Smooth muscle cell (in vitro differentiated cells): ENCODE measurements around the gene NCOR2. TPM values are rescaled to one million over a fixed set of nuclear protein-coding genes. Genes with fewer than 3 reads are reported as not detected.

Experiments used
- DNase-seq: peaks from one replicate; lab custom pipeline; 2025; ENCODE audit not compliant: unreplicated experiment; lab: John Stamatoyannopoulos, UW
- H2AFZ ChIP-seq: fragments of 200-600 bp; sonication (generic); 2 replicates; pipeline ENCODE4 v1.6.0; 2016; ENCODE audit warnings: antibody characterized with exemption, low read depth, mild to moderate bottlenecking
- H3F3A ChIP-seq: fragments of 200-600 bp; sonication (generic); 2 replicates; pipeline ENCODE4 v1.6.0; 2017; ENCODE audit warnings: antibody characterized with exemption, low read depth
- H3K27ac ChIP-seq: fragments of 200-600 bp; sonication (generic); 2 replicates; pipeline ENCODE4 v1.5.1; 2016; ENCODE audit warnings: low read depth, mild to moderate bottlenecking
- H3K27me3 ChIP-seq: fragments of 200-600 bp; sonication (generic); 2 replicates; pipeline ENCODE4 v1.6.1; 2016; ENCODE audit warnings: low read depth, mild to moderate bottlenecking
- H3K36me3 ChIP-seq: fragments of 200-600 bp; sonication (generic); 2 replicates; pipeline ENCODE4 v1.5.1; 2016; ENCODE audit warnings: low read depth
- H3K4me1 ChIP-seq: fragments of 200-600 bp; sonication (generic); 2 replicates; pipeline ENCODE4 v1.5.1; 2016; ENCODE audit warnings: low read depth
- H3K4me2 ChIP-seq: fragments of 200-600 bp; sonication (generic); 2 replicates; pipeline ENCODE4 v1.6.0; 2016; ENCODE audit warnings: mild to moderate bottlenecking
- H3K4me3 ChIP-seq: fragments of 200-600 bp; sonication (generic); 2 replicates; pipeline ENCODE4 v1.5.1; 2016; ENCODE audit warnings: mild to moderate bottlenecking
- H3K79me2 ChIP-seq: fragments of 200-600 bp; sonication (generic); 2 replicates; pipeline ENCODE4 v1.6.0; 2016; ENCODE audit warnings: low read depth, mild to moderate bottlenecking
- H3K9ac ChIP-seq: fragments of 200-600 bp; sonication (generic); 2 replicates; pipeline ENCODE4 v1.6.0; 2016; ENCODE audit warnings: low read depth
- H3K9me3 ChIP-seq: fragments of 200-600 bp; sonication (generic); replicated peaks from 2 replicates; pipeline ENCODE4 v1.5.1; 2016; ENCODE audit warnings: low read depth
- H4K20me1 ChIP-seq: fragments of 200-600 bp; sonication (generic); 2 replicates; pipeline ENCODE4 v1.6.0; 2016; ENCODE audit warnings: low read depth
- CTCF ChIP-seq: fragments of 200-600 bp; sonication (generic); IDR thresholded peaks from 2 replicates; pipeline ENCODE4 v1.5.1; 2017; ENCODE audit warnings: borderline replicate concordance, mild to moderate bottlenecking, antibody characterized with exemption; ENCODE audit not compliant: insufficient read depth, poor library complexity, severe bottlenecking
- WGBS: methylation state at CpG from one replicate; pipeline ENCODE4 v1.1.7; 2016; ENCODE audit warnings: low lambda C conversion rate; 5-methylcytosine and 5-hydroxymethylcytosine counted together
- polyA plus RNA-seq: library from polyadenylated mRNA; unstranded; fragments of >200 nt; fragmentation: Nextera tagmentation; extraction: Ambion mirVana; gene quantifications from 2 replicates; pipeline ENCODE4 v1.2.1, GENCODE V29; 2016
- total RNA-seq: library from RNA; depleted of rRNA; stranded (reverse); fragments of >200 nt; gene quantifications from 2 replicates; pipeline ENCODE4 v1.2.3, GENCODE V29; 2014

NCOR2 gene
- total and polyA plus RNA-seq, 2 experiments from 2014 or later: 64.1 to 164 TPM

DNA sequence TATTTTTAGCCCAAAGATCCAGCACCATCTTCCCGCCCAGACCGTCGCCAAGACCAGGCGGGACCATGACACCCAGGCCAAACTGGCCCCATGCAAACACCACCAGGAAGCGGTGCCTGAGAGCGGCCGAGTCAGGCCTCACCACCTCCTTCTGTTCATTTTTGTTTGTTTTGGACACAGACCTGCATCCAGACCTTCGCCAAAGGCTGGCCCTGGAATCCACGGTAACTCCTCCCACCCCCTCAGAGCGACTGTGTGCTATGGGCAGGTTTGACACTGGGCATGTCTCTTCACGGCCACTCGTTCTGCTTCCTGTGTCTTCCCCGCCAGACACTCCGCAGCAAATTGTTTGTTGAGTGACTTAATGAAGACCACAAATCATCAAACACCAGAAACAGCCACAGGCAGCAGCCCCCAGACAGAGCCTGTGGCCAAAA is 47.1 kb downstream of the NCOR2 start:
- Histone ChIP-seq H2AFZ (no peak overlapping the region), H3K27ac (peak overlapping the region; percentile 100), H4K20me1 (peaks cover 63% of the 10 kb centered on the region), H3K27me3 (no peaks in the 10 kb centered on the region), H3K4me2 (peak overlapping the region; percentile 34), H3K79me2 (peaks cover 66% of the 10 kb centered on the region), H3F3A (peaks cover 28% of the 10 kb centered on the region), H3K4me1 (peaks cover 24% of the 10 kb centered on the region), H3K4me3 (no peak overlapping the region), H3K36me3 (no peaks in the 10 kb centered on the region), H3K9me3 (no peaks in the 10 kb centered on the region), H3K9ac (peak overlapping the region; percentile 95)
- no peak for TF ChIP-seq CTCF
- WGBS: 49% methylated on average over 14 of the region's 14 CpGs
- no peak for DNase-seq

DNA sequence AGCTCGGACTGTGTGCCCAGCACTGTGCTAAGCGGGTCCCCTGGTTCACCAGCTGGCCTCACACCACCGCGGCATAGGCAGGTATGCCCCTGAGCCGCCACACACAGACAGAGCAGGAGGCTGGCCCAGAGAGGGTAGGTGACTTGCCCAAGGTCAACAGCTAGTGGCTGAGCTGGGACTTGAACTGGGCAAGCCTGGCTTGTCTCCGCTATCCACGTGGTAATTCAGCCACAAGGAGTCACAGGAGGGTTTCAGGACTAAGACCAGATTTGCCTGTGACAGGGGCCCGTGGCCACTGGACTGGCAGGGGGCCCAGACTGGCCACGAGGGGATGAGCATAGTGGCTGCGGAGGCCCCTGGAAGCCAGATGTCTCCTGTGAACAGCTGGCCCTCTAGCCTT is 47.7 kb downstream of the NCOR2 start:
- Histone ChIP-seq H3K36me3 (no peaks in the 10 kb centered on the region), H3K4me2 (peak overlapping the region; percentile 75), H3K27ac (peak overlapping the region; percentile 100), H2AFZ (no peak overlapping the region), H3K9ac (peak overlapping the region; percentile 95), H4K20me1 (peaks cover 62% of the 10 kb centered on the region), H3F3A (peaks cover 29% of the 10 kb centered on the region), H3K79me2 (peaks cover 66% of the 10 kb centered on the region), H3K9me3 (no peaks in the 10 kb centered on the region), H3K4me1 (peaks cover 24% of the 10 kb centered on the region), H3K4me3 (no peak overlapping the region), H3K27me3 (no peaks in the 10 kb centered on the region)
- DNase-seq: no peak
- TF ChIP-seq CTCF: no peak
- 66% methylated on average over 10 of the region's 10 CpGs for WGBS

GRCh38 chr12:124518051-124518932 is 49.1 kb downstream of the NCOR2 start:
- H3K9ac ChIP-seq: peak overlapping the region; percentile 95
- H2AFZ ChIP-seq: no peak overlapping the region
- WGBS: 29% methylated on average over 47 of the region's 51 CpGs
- H3F3A ChIP-seq: peaks cover 33% of the 10 kb centered on the region
- H3K4me1 ChIP-seq: peaks cover 29% of the 10 kb centered on the region
- no peaks in the 10 kb centered on the region for H3K36me3 ChIP-seq
- DNase-seq: peak; percentile 93
- peak overlapping the region; percentile 40 for H3K4me3 ChIP-seq
- peaks cover 69% of the 10 kb centered on the region for H3K79me2 ChIP-seq
- H4K20me1 ChIP-seq: peaks cover 56% of the 10 kb centered on the region
- peak overlapping the region; percentile 85 for H3K4me2 ChIP-seq
- H3K27me3 ChIP-seq: no peaks in the 10 kb centered on the region
- TF ChIP-seq CTCF: no peak
- H3K9me3 ChIP-seq: no peaks in the 10 kb centered on the region
- H3K27ac ChIP-seq: peak overlapping the region; percentile 100
